Measurements from ENCODE around the gene RNU2-1. TPM values are rescaled to one million over a fixed set of nuclear protein-coding genes. Genes with fewer than 3 reads are reported as not detected.

The RNU2-1 gene
- polyA plus RNA-seq, 1 of the 3 experiments (the other 2 are of a cell fraction): not detected

DNA sequence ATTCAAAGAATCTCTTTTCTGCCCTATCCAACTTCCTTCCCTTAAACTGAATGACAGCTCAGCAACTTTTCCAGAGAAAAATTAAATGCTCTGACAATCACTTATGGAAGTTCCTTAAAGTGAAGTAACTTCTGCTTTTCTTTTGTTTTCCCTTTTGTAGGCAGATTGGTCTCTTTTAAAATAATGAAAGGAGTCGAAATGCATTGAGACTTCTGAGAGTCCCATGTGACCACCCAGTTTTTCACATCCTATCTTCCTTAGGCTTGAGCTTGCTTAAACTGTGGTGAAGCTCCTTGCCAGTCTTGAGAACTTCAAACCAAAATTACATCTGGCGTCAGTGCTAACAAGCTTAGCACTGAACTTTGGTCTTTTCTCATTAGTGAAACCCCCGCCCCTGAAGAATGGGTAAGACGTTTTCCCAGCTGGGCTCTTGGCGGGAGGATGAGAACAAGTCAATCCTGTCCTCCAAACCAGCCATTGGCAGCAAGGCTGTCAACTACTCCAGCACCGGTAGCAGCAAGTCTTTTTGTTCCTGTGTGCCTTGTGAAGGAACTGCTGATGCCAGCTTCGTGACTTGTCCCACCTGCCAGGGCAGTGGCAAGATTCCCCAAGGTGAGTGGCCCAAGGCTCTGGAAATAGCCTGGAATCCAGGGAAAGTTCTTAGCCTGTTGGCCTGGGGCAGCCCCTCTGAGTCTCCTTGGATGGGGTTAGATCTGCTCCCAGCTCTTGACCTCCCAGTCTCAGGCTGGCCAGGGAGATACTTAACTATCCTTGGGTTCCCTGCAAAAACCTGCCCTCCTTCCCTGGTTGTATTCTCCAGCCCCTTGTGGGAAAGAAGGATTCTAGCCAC is 20.9 kb downstream of the RNU2-1 start:
- no peak for TF ChIP-seq RFX5 (IDR thresholded peaks at IDR 0.05; ENCODE audit: low read length)
- TF ChIP-seq, protein P1, sequence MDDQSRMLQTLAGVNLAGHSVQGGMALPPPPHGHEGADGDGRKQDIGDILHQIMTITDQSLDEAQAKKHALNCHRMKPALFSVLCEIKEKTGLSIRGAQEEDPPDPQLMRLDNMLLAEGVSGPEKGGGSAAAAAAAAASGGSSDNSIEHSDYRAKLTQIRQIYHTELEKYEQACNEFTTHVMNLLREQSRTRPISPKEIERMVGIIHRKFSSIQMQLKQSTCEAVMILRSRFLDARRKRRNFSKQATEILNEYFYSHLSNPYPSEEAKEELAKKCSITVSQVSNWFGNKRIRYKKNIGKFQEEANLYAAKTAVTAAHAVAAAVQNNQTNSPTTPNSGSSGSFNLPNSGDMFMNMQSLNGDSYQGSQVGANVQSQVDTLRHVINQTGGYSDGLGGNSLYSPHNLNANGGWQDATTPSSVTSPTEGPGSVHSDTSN (IDR thresholded peaks at IDR 0.05): no peak
- Histone ChIP-seq H3K36me3 (replicated peaks in 1 of 2; ENCODE audit: control insufficient read depth in 1 of 2, insufficient read depth in 2 of 2, low read length in 1 of 2) (peaks cover 20 to 33% of the 10 kb centered on the region in 2 experiments), H3K4me1 (ENCODE audit: control insufficient read depth in 1 of 2, insufficient read depth in 2 of 2, low read depth in 1 of 2, low read length in 1 of 2) (no peaks in the 10 kb centered on the region), H3K9me3 (no peaks in the 10 kb centered on the region), H4K20me1 (ENCODE audit: insufficient read depth) (no peaks in the 10 kb centered on the region), H3K27me3 (ENCODE audit: insufficient read depth) (no peaks in the 10 kb centered on the region), H2AFZ (ENCODE audit: low read depth) (no peak overlapping the region), H3F3A (replicated peaks; ENCODE audit: insufficient read depth) (peaks cover 9% of the 10 kb centered on the region), H3K79me2 (ENCODE audit: insufficient read depth) (no peaks in the 10 kb centered on the region), H3K27ac (ENCODE audit: low read depth in 2 of 2, low read length in 1 of 2) (no peak overlapping the region), H3K4me3 (ENCODE audit: low read depth in 2 of 2, low read length in 1 of 2) (no peak overlapping the region), H3K9ac (no peak overlapping the region), H3K9me2 (no peaks in the 10 kb centered on the region), H3K4me2 (no peak overlapping the region)
- POLR2A ChIA-PET: no interaction called here
- 89% methylated on average over 5 of the region's 7 CpGs for WGBS (ENCODE audit: low lambda C conversion rate)
- CTCF ChIA-PET: no interaction called here
- DNase-seq: no peak

DNA sequence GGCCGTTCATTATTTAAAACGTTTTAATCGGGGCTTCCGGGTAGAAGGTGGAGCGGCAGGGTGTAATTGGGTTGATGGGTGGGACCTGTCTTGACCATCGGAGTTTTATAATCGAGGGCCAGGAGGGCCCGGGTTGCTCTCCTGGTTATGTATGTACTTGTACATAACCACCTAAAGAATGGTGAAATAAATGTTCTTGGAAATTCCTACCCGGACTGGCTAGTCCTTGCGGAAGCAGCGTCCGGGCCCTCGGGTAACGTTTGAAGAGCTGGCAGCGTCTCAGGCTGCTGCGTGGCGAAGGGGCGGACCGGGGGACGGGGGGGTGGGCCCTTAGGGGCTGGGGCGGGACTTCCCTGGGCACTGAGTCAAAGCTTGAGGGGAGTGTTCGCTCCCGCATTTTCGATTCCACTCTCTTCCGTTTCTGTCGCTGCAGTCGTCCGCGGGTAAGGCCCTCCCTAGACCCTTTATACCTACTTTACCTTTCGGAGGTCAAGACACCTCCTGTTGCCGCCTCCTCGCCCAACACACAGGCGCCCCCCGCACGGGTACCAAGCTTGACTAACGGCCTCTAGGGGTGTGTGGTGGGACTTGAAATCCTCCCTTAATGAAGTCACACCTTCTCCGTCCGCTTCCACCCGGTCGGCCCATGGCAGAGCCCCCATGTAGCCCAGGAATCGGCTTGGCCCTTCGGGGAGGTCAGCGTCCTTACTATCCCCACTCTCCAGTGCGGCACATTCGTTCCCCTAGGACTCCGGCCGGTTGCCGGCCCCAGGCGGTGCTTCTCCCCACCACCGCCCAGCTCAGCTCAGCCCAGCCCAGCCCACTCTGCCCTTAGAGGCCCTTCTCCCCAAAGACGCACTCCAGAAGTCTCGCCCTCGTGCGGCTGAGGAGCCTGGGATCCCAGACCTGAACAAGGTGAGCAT is 22.0 kb downstream of the RNU2-1 start, which contains the start of gene TMEM106A:
TSS of gene TMEM106A (plus strand) at position 396 of the 923 bp plus-strand sequence. CDS start 1,167 bp downstream, outside the sequence.
- TF ChIP-seq NRF1 (IDR thresholded peaks at IDR 0.05; ENCODE audit: low read depth, low read length): no peak
- TF ChIP-seq POLR2AphosphoS5 (IDR thresholded peaks at IDR 0.05; ENCODE audit: low read depth, low read length): 0 out of 2 replicates have a peak, but pooled peaks have one; percentile 9
- Histone ChIP-seq H3K4me2 (no peak within 1 kb of the TSS), H3K9me2 (no peaks in the 10 kb centered on the region), H3K27me3 (ENCODE audit: insufficient read depth) (no peaks in the 10 kb centered on the region), H3K9ac (no peak within 1 kb of the TSS), H3K4me1 (ENCODE audit: control insufficient read depth in 1 of 2, insufficient read depth in 2 of 2, low read depth in 1 of 2, low read length in 1 of 2) (no peaks in the 10 kb centered on the region), H4K20me1 (ENCODE audit: insufficient read depth) (no peaks in the 10 kb centered on the region), H3K9me3 (no peaks in the 10 kb centered on the region), H2AFZ (ENCODE audit: low read depth) (no peak within 1 kb of the TSS), H3K4me3 (ENCODE audit: low read depth in 2 of 2, low read length in 1 of 2) (no peak within 1 kb of the TSS), H3F3A (replicated peaks; ENCODE audit: insufficient read depth) (peaks cover 9% of the 10 kb centered on the region), H3K79me2 (ENCODE audit: insufficient read depth) (no peaks in the 10 kb centered on the region), H3K27ac (ENCODE audit: low read depth in 2 of 2, low read length in 1 of 2) (no peak within 1 kb of the TSS), H3K36me3 (replicated peaks in 1 of 2; ENCODE audit: control insufficient read depth in 1 of 2, insufficient read depth in 2 of 2, low read length in 1 of 2) (peaks cover 23 to 37% of the 10 kb centered on the region in 2 experiments)
- POLR2A ChIA-PET: interaction anchor here (1.1 kb wide), 1 partner anchor 40 kb away, joined by 3 read pairs; no protein-coding TSS in a partner anchor
- WGBS (ENCODE audit: low lambda C conversion rate): 82% methylated on average over 51 of the region's 54 CpGs
- CTCF ChIA-PET: interaction anchor here (2.0 kb wide), 1 partner anchor 11 kb away, joined by 6 read pairs; no protein-coding TSS in a partner anchor
- DNase-seq: no peak

DNA sequence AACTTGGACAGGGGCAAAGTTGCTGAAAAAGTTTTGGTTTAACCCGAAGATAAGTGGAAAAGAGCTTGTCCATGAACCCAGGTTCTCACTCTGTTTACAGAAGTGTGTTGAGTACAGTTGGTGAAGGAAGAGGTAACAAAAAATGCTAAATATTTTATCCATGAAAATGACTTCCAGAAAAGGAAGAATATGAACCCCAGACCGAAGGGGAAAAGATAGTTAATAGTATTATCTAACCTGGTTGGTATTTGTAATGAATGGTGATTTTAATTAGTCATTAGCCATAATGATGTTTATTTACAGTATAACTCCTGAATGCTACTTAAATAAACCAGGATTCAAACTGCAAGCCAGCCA is 22.7 kb downstream of the RNU2-1 start:
- ChIA-PET POLR2A (interaction anchor here (1.1 kb wide), 1 partner anchor 39 kb away, joined by 3 read pairs; no protein-coding TSS in a partner anchor), CTCF (interaction anchor here (2.0 kb wide), 1 partner anchor 10 kb away, joined by 6 read pairs; no protein-coding TSS in a partner anchor)
- Histone ChIP-seq H3K4me2 (no peak overlapping the region), H3K9ac (no peak overlapping the region), H3K9me3 (no peaks in the 10 kb centered on the region), H3K9me2 (no peaks in the 10 kb centered on the region), H3K27ac (ENCODE audit: low read depth in 2 of 2, low read length in 1 of 2) (no peak overlapping the region), H3K27me3 (ENCODE audit: insufficient read depth) (no peaks in the 10 kb centered on the region), H3K79me2 (ENCODE audit: insufficient read depth) (no peaks in the 10 kb centered on the region), H3K36me3 (replicated peaks in 1 of 2; ENCODE audit: control insufficient read depth in 1 of 2, insufficient read depth in 2 of 2, low read length in 1 of 2) (peaks cover 23 to 37% of the 10 kb centered on the region in 2 experiments), H2AFZ (ENCODE audit: low read depth) (no peak overlapping the region), H3K4me3 (ENCODE audit: low read depth in 2 of 2, low read length in 1 of 2) (no peak overlapping the region), H4K20me1 (ENCODE audit: insufficient read depth) (no peaks in the 10 kb centered on the region), H3F3A (replicated peaks; ENCODE audit: insufficient read depth) (peaks cover 9% of the 10 kb centered on the region), H3K4me1 (ENCODE audit: control insufficient read depth in 1 of 2, insufficient read depth in 2 of 2, low read depth in 1 of 2, low read length in 1 of 2) (no peaks in the 10 kb centered on the region)
- no peak for DNase-seq
- 66% methylated on average over 2 of the region's 2 CpGs for WGBS (ENCODE audit: low lambda C conversion rate)
- no peak for TF ChIP-seq JUND (IDR thresholded peaks at IDR 0.05)
- no peak for TF ChIP-seq EP300 (IDR thresholded peaks at IDR 0.05; ENCODE audit: borderline replicate concordance in 1 of 2, low read depth in 1 of 2, low read length in 1 of 2)
- TF ChIP-seq, protein P2, sequence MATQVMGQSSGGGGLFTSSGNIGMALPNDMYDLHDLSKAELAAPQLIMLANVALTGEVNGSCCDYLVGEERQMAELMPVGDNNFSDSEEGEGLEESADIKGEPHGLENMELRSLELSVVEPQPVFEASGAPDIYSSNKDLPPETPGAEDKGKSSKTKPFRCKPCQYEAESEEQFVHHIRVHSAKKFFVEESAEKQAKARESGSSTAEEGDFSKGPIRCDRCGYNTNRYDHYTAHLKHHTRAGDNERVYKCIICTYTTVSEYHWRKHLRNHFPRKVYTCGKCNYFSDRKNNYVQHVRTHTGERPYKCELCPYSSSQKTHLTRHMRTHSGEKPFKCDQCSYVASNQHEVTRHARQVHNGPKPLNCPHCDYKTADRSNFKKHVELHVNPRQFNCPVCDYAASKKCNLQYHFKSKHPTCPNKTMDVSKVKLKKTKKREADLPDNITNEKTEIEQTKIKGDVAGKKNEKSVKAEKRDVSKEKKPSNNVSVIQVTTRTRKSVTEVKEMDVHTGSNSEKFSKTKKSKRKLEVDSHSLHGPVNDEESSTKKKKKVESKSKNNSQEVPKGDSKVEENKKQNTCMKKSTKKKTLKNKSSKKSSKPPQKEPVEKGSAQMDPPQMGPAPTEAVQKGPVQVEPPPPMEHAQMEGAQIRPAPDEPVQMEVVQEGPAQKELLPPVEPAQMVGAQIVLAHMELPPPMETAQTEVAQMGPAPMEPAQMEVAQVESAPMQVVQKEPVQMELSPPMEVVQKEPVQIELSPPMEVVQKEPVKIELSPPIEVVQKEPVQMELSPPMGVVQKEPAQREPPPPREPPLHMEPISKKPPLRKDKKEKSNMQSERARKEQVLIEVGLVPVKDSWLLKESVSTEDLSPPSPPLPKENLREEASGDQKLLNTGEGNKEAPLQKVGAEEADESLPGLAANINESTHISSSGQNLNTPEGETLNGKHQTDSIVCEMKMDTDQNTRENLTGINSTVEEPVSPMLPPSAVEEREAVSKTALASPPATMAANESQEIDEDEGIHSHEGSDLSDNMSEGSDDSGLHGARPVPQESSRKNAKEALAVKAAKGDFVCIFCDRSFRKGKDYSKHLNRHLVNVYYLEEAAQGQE (IDR thresholded peaks at IDR 0.05; ENCODE audit: low read depth, low read length): no peak
- TF ChIP-seq, protein P3, sequence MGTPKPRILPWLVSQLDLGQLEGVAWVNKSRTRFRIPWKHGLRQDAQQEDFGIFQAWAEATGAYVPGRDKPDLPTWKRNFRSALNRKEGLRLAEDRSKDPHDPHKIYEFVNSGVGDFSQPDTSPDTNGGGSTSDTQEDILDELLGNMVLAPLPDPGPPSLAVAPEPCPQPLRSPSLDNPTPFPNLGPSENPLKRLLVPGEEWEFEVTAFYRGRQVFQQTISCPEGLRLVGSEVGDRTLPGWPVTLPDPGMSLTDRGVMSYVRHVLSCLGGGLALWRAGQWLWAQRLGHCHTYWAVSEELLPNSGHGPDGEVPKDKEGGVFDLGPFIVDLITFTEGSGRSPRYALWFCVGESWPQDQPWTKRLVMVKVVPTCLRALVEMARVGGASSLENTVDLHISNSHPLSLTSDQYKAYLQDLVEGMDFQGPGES (IDR thresholded peaks at IDR 0.05; ENCODE audit: low read depth, low read length): no peak
- TF ChIP-seq TCF12 (IDR thresholded peaks at IDR 0.05): no peak
